Activated CD4-positive, alpha-beta T cell treated with anti-CD3 and anti-CD28 coated beads for 4 hours (primary cell): ENCODE data around the gene MAGED2.
"Not testable (repeated sequence)": the region's sequence is repeated elsewhere in the genome, so short reads cannot be mapped to it uniquely, and the experiment has no call there.

Experiments
- DNase-seq, 2 donors: peaks; one replicate each; pipeline ENCODE4 v3.0.0-alpha.2; 2020

The MAGED2 gene

GRCh38 chrX:54807524-54808108 is at the start of gene MAGED2:
TSS of gene MAGED2 (plus strand) at chrX:54807745. CDS start at chrX:54809332, 1,587 bp downstream.
- DNase-seq: peak; percentile 17 to 31

GRCh38 chrX:54758114-54759055 is 49.2 kb upstream of the MAGED2 start:
- DNase-seq: no peak

- DNase-seq: not testable (repeated sequence)
These were observed 33.0 kb upstream of the MAGED2 start for GRCh38 chrX:54774391-54775094.

- DNase-seq: no peak
These were observed 31.5 kb upstream of the MAGED2 start for GRCh38 chrX:54776061-54776460.

- no peak for DNase-seq
These were observed 30.4 kb upstream of the MAGED2 start for GRCh38 chrX:54776987-54777672.

GRCh38 chrX:54785901-54786300 is 21.6 kb upstream of the MAGED2 start:
- no peak for DNase-seq

- DNase-seq: peak; percentile 12 to 25
These were observed 20.6 kb upstream of the MAGED2 start for GRCh38 chrX:54786967-54787366.

- DNase-seq: no peak
These were observed 19.1 kb upstream of the MAGED2 start for GRCh38 chrX:54788446-54788845.

GRCh38 chrX:54789405-54789804 is 18.1 kb upstream of the MAGED2 start:
- DNase-seq: not testable (repeated sequence)

GRCh38 chrX:54794028-54794427 is 13.5 kb upstream of the MAGED2 start:
- no peak for DNase-seq

- DNase-seq: no peak
These were observed 12.8 kb upstream of the MAGED2 start for GRCh38 chrX:54794795-54795194.

- DNase-seq: no peak
These were observed 9.4 kb upstream of the MAGED2 start, which contains the start of gene ITIH6 for GRCh38 chrX:54798137-54798536. TSS of gene ITIH6 (minus strand) at chrX:54798255. CDS start at chrX:54798210, 45 bp downstream.

- DNase-seq: no peak
These were observed 8.5 kb upstream of the MAGED2 start for GRCh38 chrX:54799046-54799445.

- DNase-seq: peak in 1 of 2 donors; percentile 18
These were observed 612 bp downstream of the MAGED2 start for GRCh38 chrX:54808109-54808604.

GRCh38 chrX:54808605-54809483 is 1.3 kb downstream of the MAGED2 start:
- peak; percentile 80 to 87 for DNase-seq

- DNase-seq: no peak
These were observed 3.0 kb downstream of the MAGED2 start for GRCh38 chrX:54810532-54810931.

GRCh38 chrX:54811301-54811885 is 3.8 kb downstream of the MAGED2 start:
- no peak for DNase-seq

GRCh38 chrX:54812306-54812705 is 4.8 kb downstream of the MAGED2 start:
- no peak for DNase-seq

GRCh38 chrX:54817220-54817820 is 9.8 kb downstream of the MAGED2 start:
- no peak for DNase-seq

- DNase-seq: no peak
These were observed 10.7 kb downstream of the MAGED2 start for GRCh38 chrX:54818221-54818620.

- no peak for DNase-seq
These were observed 11.7 kb downstream of the MAGED2 start for GRCh38 chrX:54819201-54819600.
